CD4-positive, CD25-positive, alpha-beta regulatory T cell (primary cell): ENCODE measurements around the gene PRPF40B. TPM values are rescaled to one million over a fixed set of nuclear protein-coding genes. Genes with fewer than 3 reads are reported as not detected.

ENCODE experiments used
- ATAC-seq, 2 donors: fragments of 150-1000 bp; cut with Tn5 transposase; one replicate each; pipeline ENCODE4 v1.10.0; 2021; ENCODE audit warnings: low read depth in 2 of 2, moderate number of reproducible peaks in 2 of 2, moderate library complexity in 1 of 2
- DNase-seq, 3 donors: peaks; one replicate each; pipeline versions ENCODE4 v3.0.0 to v3.0.0-alpha.2; 2012 to 2022; ENCODE audit warnings: mixed read lengths in 1 of 3
- H3K27ac ChIP-seq: one replicate; pipeline ENCODE4 v1.7.0; 2013; ENCODE audit warnings: mild to moderate bottlenecking, low read length; ENCODE audit not compliant: insufficient read depth, poor library complexity, severe bottlenecking
- H3K27me3 ChIP-seq: one replicate; pipeline ENCODE4 v1.7.0; 2013; ENCODE audit warnings: low read length; ENCODE audit not compliant: control insufficient read depth, insufficient read depth
- H3K36me3 ChIP-seq: one replicate; pipeline ENCODE4 v1.7.0; 2013; ENCODE audit warnings: mild to moderate bottlenecking, low read length, moderate library complexity; ENCODE audit not compliant: control insufficient read depth, insufficient read depth
- H3K4me1 ChIP-seq: 2 replicates; pipeline ENCODE4 v1.7.0; 2013; ENCODE audit warnings: mild to moderate bottlenecking, low read length; ENCODE audit not compliant: insufficient read depth, control insufficient read depth, poor library complexity, severe bottlenecking
- H3K4me3 ChIP-seq: one replicate; pipeline ENCODE4 v1.7.0; 2013; ENCODE audit warnings: low read depth, mild to moderate bottlenecking, low read length, moderate library complexity
- H3K9me3 ChIP-seq, 2 experiments: 1 replicate in 1 of 2; 2 replicates in 1 of 2; pipeline ENCODE4 v1.7.0; 2013; ENCODE audit warnings: low read length in 2 of 2, mild to moderate bottlenecking in 1 of 2, moderate library complexity in 1 of 2; ENCODE audit not compliant: control insufficient read depth in 2 of 2
- H3K27ac Mint-ChIP-seq, 3 donors: one replicate each; pipeline ENCODE4 v1.8.0; 2020 to 2022; ENCODE audit warnings: mild to moderate bottlenecking in 3 of 3, mixed read lengths in 3 of 3, moderate library complexity in 2 of 3
- H3K27me3 Mint-ChIP-seq: one replicate; pipeline ENCODE4 v1.8.0; 2022; ENCODE audit warnings: mild to moderate bottlenecking, mixed read lengths
- H3K36me3 Mint-ChIP-seq: one replicate; pipeline ENCODE4 v1.8.0; 2020; ENCODE audit warnings: mixed read lengths
- H3K4me1 Mint-ChIP-seq, 4 donors: one replicate each; pipeline ENCODE4 v1.8.0; 2020 to 2022; ENCODE audit warnings: mixed read lengths in 4 of 4, mild to moderate bottlenecking in 1 of 4
- H3K4me3 Mint-ChIP-seq, 4 donors: one replicate each; pipeline ENCODE4 v1.8.0; 2020 to 2022; ENCODE audit warnings: mild to moderate bottlenecking in 4 of 4, mixed read lengths in 4 of 4, moderate library complexity in 3 of 4
- H3K9me3 Mint-ChIP-seq, 7 donors: one replicate each; pipeline ENCODE4 v1.8.0; 2020 to 2022; ENCODE audit warnings: mixed read lengths in 7 of 7, mild to moderate bottlenecking in 3 of 7, moderate library complexity in 2 of 7
- polyA plus RNA-seq, 4 donors: library from polyadenylated mRNA; unstranded; fragments of 300-500 nt; fragmentation: Illumina TruSeq; gene quantifications; one replicate each; pipeline ENCODE4 v1.2.3, GENCODE V29; 2021
- total RNA-seq: library from RNA; stranded (reverse); gene quantifications from one replicate; pipeline ENCODE4 v1.2.3, GENCODE V29; 2022

The PRPF40B gene
- total and polyA plus RNA-seq, 5 donors from 2014 or later: 0.78 to 6.3 (median 2.0) TPM

GRCh38 chr12:49624921-49625577, 1.7 kb downstream of the PRPF40B start:
- Mint-ChIP-seq H3K36me3 (no peaks in the 10 kb centered on the region), H3K4me3 (peak overlapping the region in 2 of 4 donors; percentile 42 to 54), H3K4me1 (peaks cover 5 to 31% (median 16%) of the 10 kb centered on the region in 4 donors), H3K9me3 (peaks cover 0 to 1% (median 0%) of the 10 kb centered on the region in 7 donors), H3K27ac (peak overlapping the region in 2 of 3 donors; percentile 29 to 76), H3K27me3 (peaks cover 23% of the 10 kb centered on the region)
- peaks cover 19% of the 10 kb centered on the region for H3K4me1 ChIP-seq
- DNase-seq (no peak), ATAC-seq (no peak)
- no peak overlapping the region for H3K27ac ChIP-seq
- no peaks in the 10 kb centered on the region for H3K36me3 ChIP-seq
- H3K27me3 ChIP-seq: peaks cover under 1% of the 10 kb centered on the region
- H3K4me3 ChIP-seq: no peak overlapping the region
- no peaks in the 10 kb centered on the region for H3K9me3 ChIP-seq

GRCh38 chr12:49626169-49626835, 2.9 kb downstream of the PRPF40B start:
- H3K4me1 ChIP-seq: peaks cover 17% of the 10 kb centered on the region
- Mint-ChIP-seq H3K27me3 (peaks cover 16% of the 10 kb centered on the region), H3K4me3 (no peak overlapping the region), H3K36me3 (no peaks in the 10 kb centered on the region), H3K4me1 (peaks cover 4 to 25% (median 13%) of the 10 kb centered on the region in 4 donors), H3K27ac (no peak overlapping the region), H3K9me3 (peaks cover 0 to 1% (median 0%) of the 10 kb centered on the region in 7 donors)
- no peaks in the 10 kb centered on the region for H3K27me3 ChIP-seq
- no peaks in the 10 kb centered on the region for H3K36me3 ChIP-seq
- H3K27ac ChIP-seq: no peak overlapping the region
- ATAC-seq: no peak
- DNase-seq: no peak
- H3K4me3 ChIP-seq: no peak overlapping the region
- no peaks in the 10 kb centered on the region for H3K9me3 ChIP-seq

GRCh38 chr12:49626836-49627235, 3.5 kb downstream of the PRPF40B start:
- Mint-ChIP-seq H3K27me3 (peaks cover 16% of the 10 kb centered on the region), H3K4me1 (peaks cover 0 to 19% (median 9%) of the 10 kb centered on the region in 4 donors), H3K9me3 (peaks cover 0 to 1% (median 0%) of the 10 kb centered on the region in 7 donors), H3K27ac (no peak overlapping the region), H3K4me3 (no peak overlapping the region), H3K36me3 (no peaks in the 10 kb centered on the region)
- no peaks in the 10 kb centered on the region for H3K36me3 ChIP-seq
- DNase-seq: no peak
- no peaks in the 10 kb centered on the region for H3K27me3 ChIP-seq
- peaks cover 11% of the 10 kb centered on the region for H3K4me1 ChIP-seq
- no peak overlapping the region for H3K27ac ChIP-seq
- no peaks in the 10 kb centered on the region for H3K9me3 ChIP-seq
- H3K4me3 ChIP-seq: no peak overlapping the region
- no peak for ATAC-seq

DNA sequence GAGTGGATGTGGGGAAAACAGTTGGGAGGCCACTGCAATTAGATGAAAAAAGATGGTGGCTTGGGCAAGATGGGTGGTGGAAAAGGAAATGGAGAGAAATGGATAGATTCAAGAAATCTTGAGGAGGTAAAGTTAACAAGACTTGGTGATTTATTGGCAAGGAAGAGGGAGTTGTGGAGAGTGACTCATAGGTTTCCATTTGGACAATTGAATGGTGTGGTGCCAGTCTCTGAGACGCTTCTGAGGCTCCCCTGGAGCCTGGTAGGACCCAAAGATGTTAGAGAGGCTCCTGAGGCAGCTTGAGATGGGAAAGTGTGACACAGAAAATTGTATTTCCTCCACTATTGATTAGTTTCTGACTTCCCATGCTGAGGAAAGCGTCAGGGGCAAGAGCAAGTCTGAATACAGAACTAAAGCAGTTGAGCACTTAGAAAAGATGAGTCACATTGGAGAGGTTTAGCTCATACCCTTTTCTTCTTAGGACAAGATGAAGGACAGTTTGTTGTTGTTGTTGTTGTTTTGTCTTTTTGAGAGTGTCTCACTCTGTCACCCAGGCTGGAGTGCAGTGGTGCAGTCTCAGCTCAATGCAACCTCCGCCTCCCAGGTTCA, 4.5 kb downstream of the PRPF40B start:
- H3K27me3 Mint-ChIP-seq: peaks cover 7% of the 10 kb centered on the region
- no peak overlapping the region for H3K4me3 Mint-ChIP-seq
- Histone ChIP-seq H3K27me3 (no peaks in the 10 kb centered on the region), H3K4me1 (peaks cover 1% of the 10 kb centered on the region), H3K36me3 (no peaks in the 10 kb centered on the region), H3K27ac (no peak overlapping the region), H3K9me3 (no peaks in the 10 kb centered on the region), H3K4me3 (no peak overlapping the region)
- H3K27ac Mint-ChIP-seq: no peak overlapping the region
- peaks cover 0 to 12% (median 5%) of the 10 kb centered on the region in 4 donors for H3K4me1 Mint-ChIP-seq
- H3K36me3 Mint-ChIP-seq: no peaks in the 10 kb centered on the region
- ATAC-seq (no peak), DNase-seq (no peak)
- peaks cover 0 to 1% (median 0%) of the 10 kb centered on the region in 7 donors for H3K9me3 Mint-ChIP-seq

GRCh38 chr12:49631336-49631907, 8.1 kb downstream of the PRPF40B start:
- H3K27ac Mint-ChIP-seq: peak overlapping the region in 2 of 3 donors; percentile 0 to 6
- no peak for DNase-seq
- Histone ChIP-seq H3K4me1 (peaks cover 1% of the 10 kb centered on the region), H3K27ac (no peak overlapping the region), H3K27me3 (no peaks in the 10 kb centered on the region), H3K9me3 (no peaks in the 10 kb centered on the region), H3K4me3 (no peak overlapping the region), H3K36me3 (no peaks in the 10 kb centered on the region)
- no peaks in the 10 kb centered on the region for H3K36me3 Mint-ChIP-seq
- H3K4me1 Mint-ChIP-seq: peaks cover 0 to 3% (median under 1%) of the 10 kb centered on the region in 4 donors
- H3K4me3 Mint-ChIP-seq: no peak overlapping the region
- ATAC-seq: no peak
- no peaks in the 10 kb centered on the region for H3K27me3 Mint-ChIP-seq
- no peaks in the 10 kb centered on the region for H3K9me3 Mint-ChIP-seq

- Histone ChIP-seq H3K27me3 (no peaks in the 10 kb centered on the region), H3K4me3 (no peak overlapping the region), H3K9me3 (no peaks in the 10 kb centered on the region), H3K4me1 (peaks cover 11% of the 10 kb centered on the region), H3K27ac (no peak overlapping the region), H3K36me3 (no peaks in the 10 kb centered on the region)
- Mint-ChIP-seq H3K27me3 (no peaks in the 10 kb centered on the region), H3K27ac (no peak overlapping the region), H3K4me1 (peaks cover 0 to 13% (median 10%) of the 10 kb centered on the region in 4 donors), H3K9me3 (no peaks in the 10 kb centered on the region), H3K36me3 (no peaks in the 10 kb centered on the region), H3K4me3 (no peak overlapping the region)
- ATAC-seq (no peak), DNase-seq (no peak)
These were observed 9.0 kb downstream of the PRPF40B start for GRCh38 chr12:49632401-49632800.

DNA sequence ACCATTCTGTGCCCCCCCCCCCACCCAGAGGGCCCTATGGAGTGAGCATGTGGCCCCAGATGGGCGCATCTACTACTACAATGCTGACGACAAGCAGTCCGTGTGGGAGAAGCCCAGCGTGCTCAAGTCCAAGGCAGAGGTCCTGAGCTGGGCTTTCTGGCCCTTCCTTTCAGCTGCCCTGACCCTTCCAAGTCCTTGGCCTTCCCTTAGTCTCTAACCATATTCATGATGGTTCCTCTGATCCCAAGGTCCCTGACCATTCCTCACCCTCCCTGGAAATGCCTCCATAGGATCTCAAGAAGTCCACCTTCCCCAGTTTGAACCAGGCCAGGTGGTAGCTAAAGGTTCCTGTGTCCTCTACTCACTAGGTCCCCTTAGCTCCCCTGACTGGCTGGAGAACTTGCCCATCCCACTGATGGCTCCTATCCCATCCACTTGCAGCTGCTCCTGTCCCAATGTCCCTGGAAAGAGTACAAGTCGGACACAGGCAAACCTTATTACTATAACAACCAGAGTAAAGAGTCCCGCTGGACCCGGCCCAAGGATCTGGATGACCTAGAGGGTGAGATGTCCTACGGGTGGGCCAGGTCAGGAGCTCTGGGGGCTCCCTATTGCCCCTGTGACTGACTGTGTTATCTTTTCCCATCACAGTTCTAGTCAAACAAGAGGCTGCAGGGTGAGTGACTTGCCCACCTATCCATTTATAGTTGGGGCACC, 9.8 kb downstream of the PRPF40B start:
- H3K9me3 ChIP-seq: no peaks in the 10 kb centered on the region
- no peak overlapping the region for H3K27ac ChIP-seq
- Mint-ChIP-seq H3K4me3 (no peak overlapping the region), H3K27ac (no peak overlapping the region), H3K36me3 (no peaks in the 10 kb centered on the region), H3K4me1 (peaks cover 0 to 16% (median 14%) of the 10 kb centered on the region in 4 donors), H3K27me3 (no peaks in the 10 kb centered on the region), H3K9me3 (no peaks in the 10 kb centered on the region)
- no peaks in the 10 kb centered on the region for H3K27me3 ChIP-seq
- H3K36me3 ChIP-seq: no peaks in the 10 kb centered on the region
- DNase-seq (no peak), ATAC-seq (no peak)
- no peak overlapping the region for H3K4me3 ChIP-seq
- H3K4me1 ChIP-seq: peaks cover 12% of the 10 kb centered on the region
